ENCODE measurements around the gene MIOX. TPM values are rescaled to one million over a fixed set of nuclear protein-coding genes. Genes with fewer than 3 reads are reported as not detected.
"Not testable (repeated sequence)": the region's sequence is repeated elsewhere in the genome, so short reads cannot be mapped to it uniquely, and the experiment has no call there.

Gene MIOX
- total RNA-seq, 1 experiment from 2014 or later, result not detected

DNA sequence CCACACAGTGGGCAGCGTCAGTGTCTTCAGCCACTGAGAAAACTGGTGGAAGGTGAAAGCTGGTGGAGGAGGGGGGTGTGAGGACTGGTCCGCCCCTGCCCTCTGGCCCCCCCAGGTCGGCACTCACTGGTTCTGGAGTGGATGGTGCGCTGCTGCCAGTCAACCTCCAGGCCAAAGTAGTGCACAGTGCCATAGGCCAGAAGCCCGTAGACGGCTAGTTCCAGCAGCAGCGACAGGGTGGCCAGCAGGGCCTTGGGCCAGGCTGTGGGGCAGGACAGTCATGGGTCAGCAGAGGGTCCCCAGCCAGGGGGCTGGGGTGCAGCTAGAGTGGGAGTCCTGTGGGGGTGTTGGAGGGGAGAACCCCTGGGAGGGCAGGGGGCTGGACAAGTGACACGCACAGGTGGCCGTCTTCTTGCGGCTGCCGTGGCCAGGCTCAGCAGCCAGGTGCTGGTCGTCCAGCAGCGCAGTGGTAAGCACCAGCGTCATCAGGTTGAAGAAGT, 18.7 kb downstream of the MIOX start:
- Histone ChIP-seq H3K36me3 (peaks cover 31% of the 10 kb centered on the region), H3K9me3 (replicated peaks) (no peaks in the 10 kb centered on the region), H3K27ac (no peak overlapping the region), H3K4me1 (peaks cover 9% of the 10 kb centered on the region), H3K4me3 (no peak overlapping the region), H3K27me3 (no peaks in the 10 kb centered on the region)
- DNase-seq, result no peak

DNA sequence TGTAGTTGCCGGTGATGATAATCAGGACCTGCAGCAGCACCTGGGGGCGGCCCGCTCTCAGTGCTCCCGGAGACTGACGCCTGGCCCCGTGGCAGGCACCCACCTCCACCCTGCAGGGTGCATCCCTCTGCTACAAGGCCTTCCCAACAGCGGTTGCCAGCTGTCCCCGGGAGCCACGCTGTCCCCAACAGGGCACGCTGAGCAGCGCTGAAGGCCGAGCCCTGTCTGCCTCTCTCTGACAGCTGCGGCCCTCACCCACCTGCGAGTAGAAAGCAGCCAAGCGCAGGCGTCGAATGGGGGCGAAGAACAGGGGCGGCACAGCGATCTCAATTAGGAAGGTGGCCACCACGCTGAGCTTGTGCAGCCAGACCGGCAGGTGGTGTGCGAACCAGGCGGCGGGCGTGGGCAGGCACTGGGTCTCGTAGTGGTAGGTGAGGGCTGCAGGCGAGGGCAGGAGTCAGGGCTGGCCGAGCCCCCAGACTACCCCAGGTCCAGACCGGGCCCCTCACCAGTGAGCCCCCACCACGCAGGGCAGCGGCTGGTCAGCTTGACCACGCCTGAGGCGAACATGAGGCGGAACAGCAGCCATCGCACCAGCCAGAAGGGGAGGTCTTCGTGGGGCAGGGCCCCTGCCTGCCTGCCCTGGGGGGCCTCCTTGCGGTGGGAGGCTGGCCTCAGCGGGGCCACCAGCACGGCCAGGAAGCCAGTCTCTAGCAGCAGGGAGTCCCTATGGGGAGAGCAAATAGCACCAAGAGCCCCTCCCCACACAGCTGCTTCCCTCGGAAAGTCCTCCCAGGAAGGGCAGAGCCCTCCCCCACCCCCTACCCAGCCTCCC, 19.3 kb downstream of the MIOX start:
- H3K9me3 ChIP-seq (replicated peaks), result no peaks in the 10 kb centered on the region
- H3K27ac ChIP-seq, result no peak overlapping the region
- peaks cover 9% of the 10 kb centered on the region for H3K4me1 ChIP-seq
- DNase-seq, result peak; percentile 56 to 62
- H3K36me3 ChIP-seq, result peaks cover 34% of the 10 kb centered on the region
- H3K27me3 ChIP-seq, result no peaks in the 10 kb centered on the region
- H3K4me3 ChIP-seq, result peak overlapping the region; percentile 99

DNA sequence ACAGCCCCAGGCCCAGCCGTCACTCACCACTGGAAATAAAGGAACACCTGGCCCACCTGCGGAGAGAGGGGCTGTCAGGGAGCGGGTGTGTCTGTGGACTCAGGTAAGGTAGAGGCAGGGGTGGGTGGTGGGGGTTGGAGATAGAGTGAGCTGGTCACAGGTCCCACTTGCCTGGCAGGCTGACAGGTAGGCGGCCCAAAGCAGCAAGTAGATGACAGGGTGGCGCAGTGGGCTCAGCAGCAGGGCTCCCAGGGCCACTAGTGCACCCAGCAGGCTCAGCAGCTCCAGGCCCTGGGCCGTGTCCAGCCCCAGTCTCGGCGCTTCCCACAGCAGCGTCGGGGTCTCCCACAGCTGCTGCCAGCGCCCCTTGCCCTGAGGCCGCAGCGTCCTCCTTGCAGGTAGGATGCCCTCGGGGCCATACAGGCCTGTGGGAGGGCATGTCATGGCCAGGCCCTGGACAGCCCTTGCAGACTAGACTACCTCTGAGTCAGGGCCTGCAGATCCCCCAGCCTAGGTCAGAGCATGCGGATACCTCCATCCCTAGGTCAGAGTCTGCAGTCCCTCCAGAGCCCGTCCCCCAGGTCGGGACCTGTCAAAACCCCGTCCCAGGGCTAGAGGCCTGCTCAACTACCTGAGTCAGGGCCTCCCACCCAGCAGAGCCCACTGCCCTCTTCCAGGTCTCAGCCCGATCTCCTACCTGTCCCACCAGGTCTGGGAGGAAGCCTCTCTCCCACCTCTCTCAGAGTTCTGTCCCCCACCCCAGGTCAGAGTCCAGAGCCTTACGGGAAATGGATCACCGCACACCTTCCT, 20.2 kb downstream of the MIOX start:
- Histone ChIP-seq H3K9me3 (replicated peaks) (no peaks in the 10 kb centered on the region), H3K27me3 (no peaks in the 10 kb centered on the region), H3K4me1 (peaks cover 9% of the 10 kb centered on the region), H3K36me3 (peaks cover 34% of the 10 kb centered on the region), H3K27ac (peak overlapping the region; percentile 57), H3K4me3 (peak overlapping the region; percentile 99)
- DNase-seq, result peak in 1 of 2 experiments; percentile 42

DNA sequence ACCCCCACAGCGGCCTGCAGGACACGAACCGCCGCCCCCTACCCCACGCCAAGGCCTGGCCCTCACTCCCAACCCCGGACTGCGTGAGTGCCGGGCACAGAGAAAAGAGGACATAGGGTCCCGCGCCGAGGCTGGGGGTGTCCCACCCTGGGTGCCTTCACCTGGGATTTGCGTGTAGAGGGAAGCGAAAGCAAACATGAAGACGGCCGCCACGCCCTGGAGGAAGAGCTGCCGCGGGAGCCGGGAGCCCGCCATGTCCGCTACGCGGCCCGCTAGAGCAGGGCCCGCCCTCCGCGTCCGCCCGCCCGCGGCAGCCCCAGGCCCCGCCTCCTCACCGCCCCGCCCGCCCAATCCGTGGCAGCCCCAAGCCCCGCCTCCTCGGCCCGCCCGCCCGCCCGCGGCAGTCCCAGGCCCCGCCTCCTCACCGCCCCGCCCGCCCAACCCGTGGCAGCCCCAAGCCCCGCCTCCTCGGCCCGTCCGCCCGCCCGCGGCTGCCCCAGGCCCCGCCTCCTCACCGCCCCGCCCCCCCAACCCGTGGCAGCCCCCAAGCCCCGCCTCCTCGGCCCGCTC, 20.8 kb downstream of the MIOX start, which contains the start of gene LMF2:
TSS of gene LMF2 (minus strand) at position 282 of the 570 bp plus-strand sequence. CDS start at position 255, 27 bp downstream.
- Histone ChIP-seq H3K27me3 (no peaks in the 10 kb centered on the region), H3K9me3 (replicated peaks) (no peaks in the 10 kb centered on the region), H3K4me1 (peaks cover 9% of the 10 kb centered on the region), H3K36me3 (peaks cover 35% of the 10 kb centered on the region), H3K4me3 (peak within 1 kb of the TSS; percentile 99), H3K27ac (peak within 1 kb of the TSS; percentile 94)
- no peak for DNase-seq

DNA sequence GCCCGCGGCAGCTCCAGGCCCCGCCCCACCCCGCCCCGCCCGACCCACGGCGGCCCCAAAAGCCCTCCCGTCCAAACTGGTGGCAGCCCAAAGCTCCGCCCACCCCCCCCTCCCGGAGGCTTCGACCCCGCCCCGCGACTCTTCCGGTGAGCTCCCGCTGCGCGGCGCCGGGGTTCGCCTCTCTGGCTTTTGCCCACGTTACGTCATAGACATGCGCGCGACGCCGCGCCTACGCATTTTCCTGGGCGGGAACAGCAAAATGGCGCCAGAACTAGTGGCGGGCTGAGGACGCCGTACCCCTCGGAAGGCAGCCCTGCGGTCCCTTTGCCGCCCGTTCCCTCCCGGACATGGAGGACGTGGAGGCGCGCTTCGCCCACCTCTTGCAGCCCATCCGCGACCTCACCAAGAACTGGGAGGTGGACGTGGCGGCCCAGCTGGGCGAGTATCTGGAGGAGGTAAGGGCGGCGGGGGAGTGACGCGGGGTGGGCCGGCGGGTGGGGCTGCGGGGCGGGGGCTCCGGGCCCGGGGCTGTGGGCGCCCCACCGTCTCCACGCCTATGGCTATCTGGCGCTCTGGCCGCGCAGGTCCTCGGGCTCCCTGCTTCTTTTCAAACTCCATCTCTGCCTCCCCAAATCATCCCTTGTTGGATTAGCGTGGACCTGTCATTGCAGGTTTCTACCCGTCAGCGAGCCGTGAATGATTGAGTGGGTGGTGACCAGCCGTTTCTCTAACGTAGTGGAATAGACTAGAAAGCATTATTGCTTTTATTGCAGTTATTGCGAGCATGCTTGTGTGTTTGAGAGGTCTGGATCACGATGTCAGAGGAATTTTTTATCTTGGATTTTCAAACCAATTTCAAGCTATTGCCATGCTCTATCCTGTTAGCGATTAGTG, 21.6 kb downstream of the MIOX start, which contains the start of gene NCAPH2:
TSS of gene NCAPH2 (plus strand) at position 234 of the 894 bp plus-strand sequence. CDS start at position 348, 114 bp downstream.
- H3K36me3 ChIP-seq, result peaks cover 33% of the 10 kb centered on the region
- peak within 1 kb of the TSS; percentile 99 for H3K4me3 ChIP-seq
- peak within 1 kb of the TSS; percentile 94 for H3K27ac ChIP-seq
- peak; percentile 99 to 100 for DNase-seq
- H3K27me3 ChIP-seq, result no peaks in the 10 kb centered on the region
- H3K9me3 ChIP-seq (replicated peaks), result no peaks in the 10 kb centered on the region
- peaks cover 9% of the 10 kb centered on the region for H3K4me1 ChIP-seq

DNA sequence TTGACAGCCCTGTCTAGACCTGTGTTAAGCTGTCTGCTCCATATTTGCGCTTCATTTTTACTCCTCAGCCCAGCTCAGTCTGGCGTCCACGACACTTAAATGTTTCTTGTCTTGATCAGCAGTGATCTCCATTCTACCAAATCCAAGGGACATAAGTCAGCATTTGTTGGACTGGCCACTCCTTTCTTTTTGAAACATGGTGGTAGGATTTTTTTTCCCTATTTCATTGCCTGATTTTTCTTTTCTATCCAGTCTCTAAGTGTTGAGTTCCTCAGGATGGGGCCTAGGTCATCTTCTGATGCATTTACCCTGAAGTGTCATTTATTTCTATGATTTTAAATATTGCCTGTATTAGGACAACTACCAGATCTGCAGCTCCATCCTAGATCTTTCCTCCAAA, 22.2 kb downstream of the MIOX start:
- H3K36me3 ChIP-seq, result peaks cover 32% of the 10 kb centered on the region

DNA sequence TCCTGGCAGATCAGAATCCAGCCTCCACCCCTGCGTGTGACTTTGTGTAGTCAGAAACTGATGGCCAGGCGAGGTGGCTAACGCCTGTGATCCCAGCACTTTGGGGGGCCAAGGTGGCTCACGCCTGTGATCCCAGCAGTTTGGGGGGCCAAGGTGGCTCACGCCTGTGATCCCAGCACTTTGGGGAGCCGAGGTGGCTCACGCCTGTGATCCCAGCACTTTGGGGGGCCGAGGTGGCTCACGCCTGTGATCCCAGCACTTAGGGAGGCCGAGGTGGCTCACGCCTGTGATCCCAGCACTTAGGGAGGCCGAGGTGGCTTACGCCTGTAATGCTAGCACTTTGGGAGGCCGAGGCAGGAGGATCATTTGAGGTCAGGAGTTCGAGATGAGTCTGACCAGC, 26.5 kb downstream of the MIOX start:
- Histone ChIP-seq H3K9me3 (replicated peaks) (no peaks in the 10 kb centered on the region), H3K27me3 (no peaks in the 10 kb centered on the region), H3K27ac (no peak overlapping the region), H3K4me3 (no peak overlapping the region), H3K4me1 (no peaks in the 10 kb centered on the region; the same call in 1 of the 2 replicates), H3K36me3 (peaks cover 36% of the 10 kb centered on the region)
- DNase-seq, result no peak

More for the DNA sequence above, 22.2 kb downstream of the MIOX start:
- peak overlapping the region; percentile 98 for H3K4me3 ChIP-seq
- peaks cover 9% of the 10 kb centered on the region for H3K4me1 ChIP-seq
- no peaks in the 10 kb centered on the region for H3K27me3 ChIP-seq
- H3K9me3 ChIP-seq (replicated peaks), result no peaks in the 10 kb centered on the region
- peak overlapping the region; percentile 94 for H3K27ac ChIP-seq
- no peak for DNase-seq

DNA sequence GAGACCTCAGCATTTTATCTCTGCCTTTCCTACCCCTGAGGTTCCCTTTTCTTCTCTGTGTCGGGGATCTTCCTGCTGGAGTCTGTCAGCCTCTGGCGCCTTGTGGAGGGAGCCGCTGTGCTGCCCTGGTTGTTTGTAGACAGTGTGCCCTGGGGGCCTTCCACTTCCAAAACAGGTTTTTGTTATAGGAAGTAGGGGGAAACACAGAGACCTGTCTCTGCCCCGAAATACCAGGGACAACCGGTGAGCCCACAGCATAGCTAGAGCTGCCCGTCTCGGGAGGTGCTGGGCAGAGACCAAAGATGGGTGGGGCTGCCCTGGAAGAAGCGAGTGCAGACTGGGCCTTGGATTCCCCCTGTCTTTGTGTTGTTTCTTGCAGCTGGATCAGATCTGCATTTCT, 29.4 kb downstream of the MIOX start:
- no peaks in the 10 kb centered on the region for H3K9me3 ChIP-seq (replicated peaks)
- H3K4me3 ChIP-seq, result no peak overlapping the region
- no peaks in the 10 kb centered on the region for H3K27me3 ChIP-seq
- H3K27ac ChIP-seq, result no peak overlapping the region
- peaks cover 61% of the 10 kb centered on the region for H3K36me3 ChIP-seq
- H3K4me1 ChIP-seq, result no peaks in the 10 kb centered on the region
- no peak for DNase-seq

DNA sequence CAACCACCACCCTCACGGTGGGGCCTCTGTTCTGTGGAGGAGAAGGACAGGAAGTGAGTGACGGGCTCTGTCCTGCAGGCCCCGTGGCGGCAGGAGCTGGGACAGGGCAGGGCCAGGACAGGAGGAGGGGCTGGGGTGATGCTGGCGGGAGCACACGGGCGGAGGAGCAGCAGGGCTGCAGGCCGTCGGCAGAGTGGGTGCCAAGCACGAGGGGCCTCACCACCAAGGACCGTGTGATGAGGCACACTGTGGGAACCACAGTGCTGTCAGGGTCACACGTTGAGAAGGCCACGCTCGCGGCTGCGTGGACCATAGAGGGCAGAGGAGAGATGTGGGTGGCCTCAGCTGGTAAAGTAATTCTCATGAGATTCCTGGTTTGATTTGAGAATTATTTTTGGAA, 30.2 kb downstream of the MIOX start:
- Histone ChIP-seq H3K4me1 (no peaks in the 10 kb centered on the region), H3K36me3 (peaks cover 66% of the 10 kb centered on the region), H3K27ac (no peak overlapping the region), H3K27me3 (no peaks in the 10 kb centered on the region), H3K9me3 (replicated peaks) (no peaks in the 10 kb centered on the region), H3K4me3 (no peak overlapping the region)
- DNase-seq, result no peak

DNA sequence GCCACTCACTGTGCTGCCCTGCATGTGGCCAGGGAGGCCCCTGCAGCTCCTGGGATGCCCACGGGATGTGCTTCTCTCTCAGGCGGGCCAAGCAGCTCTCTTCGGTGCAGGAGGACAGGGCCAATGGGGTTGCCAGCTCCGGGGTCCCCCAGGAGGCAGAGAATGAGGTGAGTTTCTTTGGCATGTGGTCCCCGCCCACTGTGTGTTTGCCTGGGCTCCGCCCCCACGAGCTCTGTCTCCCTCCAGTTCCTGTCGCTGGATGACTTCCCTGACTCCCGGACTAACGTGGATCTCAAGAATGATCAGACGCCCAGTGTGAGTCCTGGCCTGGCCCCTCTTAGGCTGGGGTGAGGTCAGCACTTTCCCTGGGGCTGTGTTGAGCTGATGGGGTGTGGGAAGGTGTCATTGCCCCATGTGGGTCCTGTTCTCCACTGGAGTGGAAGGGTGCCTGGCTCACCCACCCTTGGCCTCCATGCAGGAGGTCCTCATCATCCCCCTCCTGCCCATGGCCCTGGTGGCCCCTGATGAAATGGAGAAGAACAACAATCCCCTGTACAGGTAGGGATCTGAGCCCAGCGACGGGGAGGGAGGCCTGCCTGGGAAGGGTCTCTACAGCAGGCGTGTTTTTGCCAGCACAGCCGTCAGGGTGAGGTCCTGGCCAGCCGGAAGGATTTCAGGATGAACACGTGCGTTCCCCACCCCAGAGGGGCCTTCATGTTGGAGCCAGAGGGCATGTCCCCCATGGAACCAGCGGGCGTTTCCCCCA, 31.0 kb downstream of the MIOX start:
- Histone ChIP-seq H3K4me1 (no peaks in the 10 kb centered on the region), H3K4me3 (no peak overlapping the region), H3K36me3 (peaks cover 63% of the 10 kb centered on the region), H3K27ac (no peak overlapping the region), H3K27me3 (no peaks in the 10 kb centered on the region), H3K9me3 (replicated peaks) (no peaks in the 10 kb centered on the region)
- DNase-seq, result no peak

DNA sequence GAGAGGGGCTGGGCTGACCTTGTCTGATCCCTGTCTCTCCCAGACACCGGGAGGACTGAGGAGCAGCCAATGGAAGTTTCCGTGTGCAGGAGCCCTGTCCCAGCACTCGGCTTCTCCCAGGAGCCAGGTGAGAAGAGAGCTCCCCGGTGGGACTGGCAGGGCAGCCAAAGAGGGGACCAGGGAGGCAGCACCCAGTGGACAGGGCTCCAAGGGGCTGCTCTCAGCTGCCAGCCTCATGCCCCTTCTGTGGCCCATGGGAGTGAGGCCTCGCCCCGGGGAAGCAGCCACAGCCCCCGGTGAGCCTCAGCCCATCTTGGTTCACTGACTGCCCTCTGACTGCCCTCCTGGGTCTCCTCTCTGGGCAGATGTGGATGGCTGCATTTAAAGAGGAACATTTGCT, 31.9 kb downstream of the MIOX start:
- Histone ChIP-seq H3K4me3 (no peak overlapping the region), H3K36me3 (peaks cover 67% of the 10 kb centered on the region), H3K27ac (no peak overlapping the region), H3K4me1 (no peaks in the 10 kb centered on the region), H3K9me3 (replicated peaks) (no peaks in the 10 kb centered on the region), H3K27me3 (no peaks in the 10 kb centered on the region)
- DNase-seq, result no peak

DNA sequence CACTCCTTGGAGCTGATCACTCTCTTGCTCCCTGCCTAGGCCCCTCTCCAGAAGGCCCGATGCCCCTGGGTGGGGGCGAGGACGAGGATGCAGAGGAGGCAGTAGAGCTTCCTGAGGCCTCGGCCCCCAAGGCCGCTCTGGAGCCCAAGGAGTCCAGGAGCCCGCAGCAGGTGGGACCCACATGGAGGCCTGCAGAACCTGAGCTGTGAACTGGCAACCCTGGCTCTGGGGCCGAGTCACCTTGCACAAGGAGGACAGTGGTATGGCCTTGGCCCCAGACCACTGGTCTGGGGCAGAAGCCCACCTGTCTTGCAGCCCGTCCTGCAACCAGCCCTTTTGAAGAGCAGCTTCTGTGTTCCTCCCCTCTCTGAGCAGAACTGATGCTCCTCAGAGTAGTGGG, 32.5 kb downstream of the MIOX start:
- DNase-seq, result no peak
- Histone ChIP-seq H3K27ac (no peak overlapping the region), H3K4me1 (no peaks in the 10 kb centered on the region; the same call in 1 of the 2 replicates), H3K36me3 (peaks cover 72% of the 10 kb centered on the region), H3K9me3 (replicated peaks) (no peaks in the 10 kb centered on the region), H3K27me3 (no peaks in the 10 kb centered on the region), H3K4me3 (no peak overlapping the region)

DNA sequence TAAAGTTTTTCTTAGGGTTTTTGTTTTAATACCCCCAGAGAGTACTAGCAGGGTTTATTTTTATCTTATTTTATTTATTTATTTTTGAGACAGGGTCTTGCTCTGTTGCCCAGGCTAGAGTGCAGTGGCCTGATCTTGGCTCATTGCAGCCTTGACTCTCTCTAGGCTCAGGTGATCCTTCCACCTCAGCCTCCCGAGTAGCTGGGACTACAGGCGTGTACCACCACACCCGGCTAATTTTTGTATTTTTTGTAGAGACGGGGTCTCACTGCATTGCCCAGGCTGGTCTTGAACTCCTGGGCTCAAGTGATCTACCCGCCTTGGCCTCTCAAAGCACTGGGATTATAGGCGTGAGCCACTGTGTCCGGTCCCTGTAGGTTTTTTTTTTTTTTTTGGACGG, 33.5 kb downstream of the MIOX start:
- not testable (repeated sequence) for H3K9me3 ChIP-seq (replicated peaks); H3K27me3 ChIP-seq; H3K4me1 ChIP-seq; H3K27ac ChIP-seq; DNase-seq; H3K4me3 ChIP-seq
- peaks cover 73% of the 10 kb centered on the region for H3K36me3 ChIP-seq

Data from SJCRH30 (cell line).